PC-9 (cell line): ENCODE measurements around the gene ZNHIT1. TPM values are rescaled to one million over a fixed set of nuclear protein-coding genes. Genes with fewer than 3 reads are reported as not detected.

Source experiments
- BruUV-seq: library from RNA; stranded (reverse); fragments of 400-500 nt; replicated peaks from 2 replicates; lab custom pipeline; 2021; lab: Mats Ljungman, UMichigan
- CTCF ChIA-PET: fragments of 300-600 bp; sonication (Branson Sonifier 250); formaldehyde crosslinking; loops from one replicate; lab custom pipeline; 2022; ENCODE audit warnings: antibody characterized with exemption; lab: Charles Lee
- POLR2A ChIA-PET: fragments of 300-600 bp; sonication (Branson Sonifier 250); formaldehyde crosslinking; loops from one replicate; lab custom pipeline; 2022; ENCODE audit warnings: antibody characterized with exemption; ENCODE audit not compliant: unreplicated experiment; lab: Charles Lee
- DNase-seq, 2 experiments: peaks; one replicate each; pipeline versions ENCODE4 v3.0.0 to v3.0.0-alpha.2; 2015 to 2022; ENCODE audit warnings: mixed read lengths in 1 of 2
- H2AFZ ChIP-seq: fragments of 200-600 bp; sonication (generic); 2 replicates; pipeline ENCODE4 v1.8.1; 2017; ENCODE audit warnings: antibody characterized with exemption
- H3F3A ChIP-seq: fragments of 200-600 bp; sonication (generic); 2 replicates; pipeline ENCODE4 v1.8.1; 2017; ENCODE audit warnings: antibody characterized with exemption, mild to moderate bottlenecking, low read depth; ENCODE audit not compliant: insufficient read depth
- H3K27ac ChIP-seq: fragments of 200-600 bp; sonication (generic); 2 replicates; pipeline ENCODE4 v1.6.1; 2016; ENCODE audit warnings: mixed run types
- H3K27me3 ChIP-seq: fragments of 200-600 bp; sonication (generic); 2 replicates; pipeline ENCODE4 v1.6.1; 2016; ENCODE audit warnings: low read depth, mixed run types; ENCODE audit not compliant: insufficient read depth
- H3K36me3 ChIP-seq: fragments of 200-600 bp; sonication (generic); 2 replicates; pipeline ENCODE4 v1.6.1; 2016; ENCODE audit warnings: low read depth, mixed run types
- H3K4me1 ChIP-seq: fragments of 200-600 bp; sonication (generic); replicated peaks from 2 replicates; pipeline ENCODE4 v1.6.1; 2016; ENCODE audit warnings: mixed run types; ENCODE audit not compliant: insufficient read depth
- H3K4me2 ChIP-seq: fragments of 200-600 bp; sonication (generic); 2 replicates; pipeline ENCODE4 v1.6.1; 2017; ENCODE audit warnings: mixed run types
- H3K4me3 ChIP-seq: fragments of 200-600 bp; sonication (generic); 2 replicates; pipeline ENCODE4 v1.6.1; 2016; ENCODE audit warnings: mixed run types
- H3K79me2 ChIP-seq: fragments of 200-600 bp; sonication (generic); 2 replicates; pipeline ENCODE4 v1.6.1; 2017; ENCODE audit warnings: low read depth, mixed run types
- H3K9me2 ChIP-seq: fragments of 200-600 bp; sonication (generic); 2 replicates; pipeline ENCODE4 v1.8.1; 2017; ENCODE audit warnings: mild to moderate bottlenecking; ENCODE audit not compliant: insufficient read depth
- H3K9me3 ChIP-seq: fragments of 200-600 bp; sonication (generic); 2 replicates; pipeline ENCODE4 v1.8.1; 2016; ENCODE audit warnings: low read depth; ENCODE audit not compliant: insufficient read depth
- H4K20me1 ChIP-seq: fragments of 200-600 bp; sonication (generic); 2 replicates; pipeline ENCODE4 v1.8.1; 2017; ENCODE audit not compliant: insufficient read depth
- EZH2 ChIP-seq: fragments of 200-600 bp; sonication (generic); IDR thresholded peaks from 2 replicates; pipeline ENCODE4 v1.8.0; 2017; ENCODE audit warnings: antibody characterized with exemption, low read depth
- intact Hi-C: fragments of 100-400 bp; cut with micrococcal nuclease; formaldehyde crosslinking; loops from one replicate; pipeline ENCODE4 v1.10.0; 2022; ENCODE audit not compliant: unreplicated experiment
- total RNA-seq: library from RNA; stranded (reverse); gene quantifications from 2 replicates; pipeline ENCODE4 v1.2.3, GENCODE V29; 2021
- TF ChIP-seq, protein P1 (sequence below): fragments of 200-600 bp; sonication (generic); conservative IDR thresholded peaks from 2 replicates; pipeline ENCODE4 v1.6.1; 2017; ENCODE audit warnings: mixed run types, antibody characterized with exemption, mild to moderate bottlenecking, moderate library complexity

The ZNHIT1 gene
- total RNA-seq, 1 experiment from 2014 or later: 110 TPM

DNA sequence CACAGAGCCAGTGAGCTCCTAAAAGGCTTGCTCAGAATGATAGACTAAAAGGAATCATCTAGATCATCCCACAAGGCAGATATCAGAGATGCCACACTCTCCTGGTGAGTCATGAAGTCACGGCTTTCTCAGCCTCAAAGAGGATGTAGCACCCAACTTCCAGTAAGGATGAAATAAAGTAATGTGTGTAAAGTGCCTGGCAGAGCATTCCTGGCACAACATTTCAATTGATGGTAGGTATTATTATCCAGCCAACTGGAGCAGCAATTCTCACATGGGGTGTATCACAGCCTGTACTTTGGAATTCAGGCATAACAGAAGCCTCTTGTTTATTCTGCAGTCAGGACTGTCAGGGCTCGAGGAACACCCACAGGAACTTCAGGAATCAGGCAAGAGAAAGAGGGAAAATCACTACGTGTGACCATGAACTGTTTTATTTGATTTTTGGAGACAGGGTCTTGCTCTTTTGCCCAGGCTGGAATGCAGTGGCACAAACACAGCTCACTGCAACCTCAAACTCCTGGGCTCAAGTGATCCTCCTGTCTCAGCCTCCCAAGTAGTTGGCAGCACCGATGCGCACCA is 32.6 kb upstream of the ZNHIT1 start:
- Histone ChIP-seq H3K27me3 (no peaks in the 10 kb centered on the region), H3K27ac (no peak overlapping the region), H3F3A (no peaks in the 10 kb centered on the region), H3K4me1 (no peaks in the 10 kb centered on the region), H3K36me3 (no peaks in the 10 kb centered on the region), H2AFZ (no peak overlapping the region), H3K79me2 (no peaks in the 10 kb centered on the region), H3K9me2 (no peaks in the 10 kb centered on the region), H3K9me3 (no peaks in the 10 kb centered on the region), H3K4me3 (no peak overlapping the region), H3K4me2 (no peak overlapping the region), H4K20me1 (no peaks in the 10 kb centered on the region)
- intact Hi-C loops: no loop called here
- CTCF ChIA-PET: no interaction called here
- TF ChIP-seq, protein P1, sequence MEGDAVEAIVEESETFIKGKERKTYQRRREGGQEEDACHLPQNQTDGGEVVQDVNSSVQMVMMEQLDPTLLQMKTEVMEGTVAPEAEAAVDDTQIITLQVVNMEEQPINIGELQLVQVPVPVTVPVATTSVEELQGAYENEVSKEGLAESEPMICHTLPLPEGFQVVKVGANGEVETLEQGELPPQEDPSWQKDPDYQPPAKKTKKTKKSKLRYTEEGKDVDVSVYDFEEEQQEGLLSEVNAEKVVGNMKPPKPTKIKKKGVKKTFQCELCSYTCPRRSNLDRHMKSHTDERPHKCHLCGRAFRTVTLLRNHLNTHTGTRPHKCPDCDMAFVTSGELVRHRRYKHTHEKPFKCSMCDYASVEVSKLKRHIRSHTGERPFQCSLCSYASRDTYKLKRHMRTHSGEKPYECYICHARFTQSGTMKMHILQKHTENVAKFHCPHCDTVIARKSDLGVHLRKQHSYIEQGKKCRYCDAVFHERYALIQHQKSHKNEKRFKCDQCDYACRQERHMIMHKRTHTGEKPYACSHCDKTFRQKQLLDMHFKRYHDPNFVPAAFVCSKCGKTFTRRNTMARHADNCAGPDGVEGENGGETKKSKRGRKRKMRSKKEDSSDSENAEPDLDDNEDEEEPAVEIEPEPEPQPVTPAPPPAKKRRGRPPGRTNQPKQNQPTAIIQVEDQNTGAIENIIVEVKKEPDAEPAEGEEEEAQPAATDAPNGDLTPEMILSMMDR: no peak
- TF ChIP-seq EZH2: no peak
- no peak for DNase-seq
- no TSS peak for BruUV-seq
- POLR2A ChIA-PET: no interaction called here

DNA sequence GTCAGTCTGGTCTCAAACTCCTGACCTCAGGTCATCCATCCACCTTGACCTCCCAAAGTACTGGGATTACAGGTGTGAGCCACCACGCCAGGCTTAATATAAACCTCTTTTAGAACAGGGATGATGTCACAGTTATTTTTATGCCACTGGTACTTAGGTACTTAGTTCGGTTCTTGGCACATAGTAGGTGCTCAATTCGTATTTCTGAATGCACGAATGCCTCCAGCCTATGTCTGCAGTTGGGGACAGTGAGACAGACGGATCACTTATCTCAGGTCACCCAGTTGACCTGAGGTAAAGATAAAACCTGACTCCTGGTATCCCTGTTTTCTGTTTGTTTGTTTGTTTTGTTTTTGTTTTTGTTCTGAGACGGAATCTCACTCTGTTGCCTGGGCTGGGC is 31.8 kb upstream of the ZNHIT1 start:
- intact Hi-C loops: no loop called here
- Histone ChIP-seq H3K4me3 (no peak overlapping the region), H3K4me1 (no peaks in the 10 kb centered on the region), H3F3A (no peaks in the 10 kb centered on the region), H4K20me1 (no peaks in the 10 kb centered on the region), H3K27me3 (no peaks in the 10 kb centered on the region), H3K79me2 (no peaks in the 10 kb centered on the region), H3K9me2 (no peaks in the 10 kb centered on the region), H3K4me2 (no peak overlapping the region), H3K36me3 (no peaks in the 10 kb centered on the region), H3K27ac (no peak overlapping the region), H2AFZ (no peak overlapping the region), H3K9me3 (no peaks in the 10 kb centered on the region)
- POLR2A ChIA-PET: interaction anchor here (0.6 kb wide), 1 partner anchor 101 kb away, joined by 8 read pairs; the partner anchor contains the start of gene TRIM56
- TF ChIP-seq, protein P1: no peak
- TF ChIP-seq EZH2: no peak
- DNase-seq: no peak
- no TSS peak for BruUV-seq
- CTCF ChIA-PET: interaction anchor here (0.6 kb wide), 1 partner anchor 87 kb away, joined by 3 read pairs; no protein-coding TSS in a partner anchor

DNA sequence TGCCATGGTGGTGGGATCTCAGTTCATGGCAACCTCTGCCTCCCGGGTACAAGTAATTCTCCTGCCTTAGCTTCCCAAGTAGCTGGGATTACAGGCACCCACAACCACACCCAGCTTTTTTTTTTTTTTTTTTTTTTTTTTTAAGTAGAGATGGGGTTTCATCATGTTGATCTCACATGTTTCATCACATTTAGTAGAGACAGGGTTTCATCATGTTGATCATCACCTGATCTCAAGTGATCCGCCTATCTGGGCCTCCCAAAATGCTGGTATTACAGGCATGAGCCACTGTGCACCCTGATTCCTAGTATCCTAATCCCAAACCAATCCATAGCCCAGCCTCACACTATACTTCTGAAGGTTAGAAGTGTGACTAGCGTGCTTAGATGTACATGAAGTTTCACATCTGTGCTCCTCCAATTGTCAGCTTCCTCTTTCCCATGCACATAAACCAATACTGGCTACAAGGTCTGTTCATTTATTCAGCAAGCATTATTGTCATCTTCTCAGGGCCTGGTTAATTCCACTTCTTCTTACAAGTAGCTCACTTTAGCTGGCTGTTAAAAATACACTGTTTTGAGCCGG is 31.0 kb upstream of the ZNHIT1 start:
- CTCF ChIA-PET: interaction anchor here (0.6 to 0.9 kb wide), 3 partner anchors 43 to 102 kb away, joined by 3 to 10 read pairs (median 6); no protein-coding TSS in a partner anchor
- DNase-seq: no peak
- Histone ChIP-seq H3K27ac (no peak overlapping the region), H3K4me2 (no peak overlapping the region), H4K20me1 (no peaks in the 10 kb centered on the region), H3K36me3 (no peaks in the 10 kb centered on the region), H3K9me2 (no peaks in the 10 kb centered on the region), H3K27me3 (no peaks in the 10 kb centered on the region), H2AFZ (no peak overlapping the region), H3F3A (no peaks in the 10 kb centered on the region), H3K4me1 (no peaks in the 10 kb centered on the region), H3K9me3 (no peaks in the 10 kb centered on the region), H3K79me2 (no peaks in the 10 kb centered on the region), H3K4me3 (no peak overlapping the region)
- no TSS peak for BruUV-seq
- POLR2A ChIA-PET: interaction anchor here (0.6 kb wide), 2 partner anchors 57 to 101 kb away, joined by 5 to 8 read pairs; partner anchors contain the start of gene TRIM56
- TF ChIP-seq, protein P1: no peak
- no peak for TF ChIP-seq EZH2
- intact Hi-C loops: no loop called here
